HT1080 (cell line): Measurements from ENCODE around the gene PRIMPOL. TPM values are rescaled to one million over a fixed set of nuclear protein-coding genes. Genes with fewer than 3 reads are reported as not detected.
"Not testable (repeated sequence)": the region's sequence is repeated elsewhere in the genome, so short reads cannot be mapped to it uniquely, and the experiment has no call there.

ENCODE experiments used
- DNase-seq: peaks from one replicate; pipeline ENCODE4 v3.0.0-alpha.2; 2015; ENCODE audit warnings: low read depth
- polyA plus RNA-seq, 2 experiments: library from polyadenylated mRNA; depleted of rRNA; stranded (reverse); fragments of >200 nt; gene quantifications; 2 replicates each; pipeline ENCODE4 v1.2.3, GENCODE V29; 2015
- total RNA-seq: library from RNA; depleted of rRNA; stranded (reverse); fragments of >200 nt; shearing (Covaris generic); gene quantifications from 2 replicates; pipeline ENCODE4 v1.2.3, GENCODE V29; 2014; rRNA removed

Gene PRIMPOL
- 23.1 and 26.1 TPM in 2 replicates for total RNA-seq
- polyA plus RNA-seq (2015; cell fraction: cytosol; rRNA removed): 27.4 and 28.7 TPM in 2 replicates
- 42.3 and 43.2 TPM in 2 replicates for polyA plus RNA-seq (2015; cell fraction: nucleus; rRNA removed)

DNA sequence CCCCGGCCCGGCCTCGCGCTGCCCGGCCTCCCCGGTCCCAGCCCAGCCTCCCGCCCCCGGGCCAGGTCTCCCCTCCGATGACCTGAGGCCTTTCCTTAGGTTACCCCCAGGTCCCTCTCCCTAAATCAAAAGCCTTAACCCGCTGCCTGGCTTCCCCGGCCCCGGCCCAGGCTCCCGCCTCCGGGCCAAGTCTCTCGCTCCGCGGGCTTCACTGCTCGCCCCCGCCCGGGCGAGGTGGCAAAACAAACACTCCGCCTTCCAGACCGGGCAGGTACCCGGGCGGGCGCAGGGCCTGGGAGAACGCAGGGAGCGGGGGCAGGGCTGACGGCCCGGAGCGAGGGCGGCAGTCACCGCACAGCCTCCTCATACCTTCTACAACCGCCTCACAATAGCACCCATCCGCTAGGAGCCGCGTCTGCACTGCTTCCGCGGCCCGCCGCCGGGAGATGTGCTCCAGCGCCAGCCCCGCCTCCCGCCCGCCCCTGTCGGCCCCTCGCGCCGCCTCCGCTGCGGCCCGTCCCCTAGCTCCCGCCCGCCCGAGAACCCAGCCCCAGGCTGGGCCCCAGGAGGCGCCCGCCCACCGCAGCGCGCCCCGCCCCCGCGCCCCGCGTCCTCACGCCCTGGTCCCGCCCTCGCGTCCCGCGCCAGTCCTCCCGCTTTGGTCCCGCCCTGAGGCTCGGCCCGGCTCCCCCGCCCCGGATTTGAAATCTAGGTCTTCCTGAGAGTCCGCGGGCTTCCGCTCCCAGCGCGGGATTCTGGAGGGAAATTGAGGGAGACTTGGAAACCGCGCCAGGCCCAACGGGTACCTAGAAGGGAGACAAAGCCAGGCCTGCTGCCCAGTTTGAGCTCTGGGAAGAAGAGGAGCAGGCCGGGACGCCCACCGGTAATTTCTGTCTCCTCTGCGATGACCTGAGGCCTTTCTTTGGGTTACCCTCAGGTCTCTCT, at the start of gene PRIMPOL, which contains the start of gene CASP3:
PRIMPOL (plus strand) TSS at position 713 of the 945 bp plus-strand sequence. CDS start 7,403 bp downstream, outside the sequence.
CASP3 (minus strand) TSS at position 422 of the 945 bp plus-strand sequence. CDS start 10,994 bp downstream, outside the sequence.
- DNase-seq: peak; percentile 89

- DNase-seq: not testable (repeated sequence)
These were observed 48.6 kb upstream of the PRIMPOL start for GRCh38 chr4:184600982-184601381.

DNA sequence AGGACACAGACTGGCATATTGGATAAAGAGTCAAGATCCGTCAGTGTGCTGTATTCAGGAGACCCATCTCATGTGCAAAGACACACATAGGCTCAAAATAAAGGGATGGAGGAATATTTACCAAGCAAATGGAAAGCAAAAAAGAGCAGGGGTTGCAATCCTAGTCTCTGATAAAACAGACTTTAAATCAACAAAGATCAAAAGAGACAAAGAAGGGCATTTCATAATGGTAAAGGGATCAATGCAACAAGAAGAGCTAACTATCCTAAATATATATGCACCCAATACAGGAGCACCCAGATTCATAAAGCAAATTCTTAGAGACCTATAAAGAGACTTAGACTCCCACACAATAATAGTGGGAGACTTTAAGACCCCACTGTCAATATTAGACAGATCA, 46.7 kb upstream of the PRIMPOL start:
- DNase-seq: not testable (repeated sequence)

DNA sequence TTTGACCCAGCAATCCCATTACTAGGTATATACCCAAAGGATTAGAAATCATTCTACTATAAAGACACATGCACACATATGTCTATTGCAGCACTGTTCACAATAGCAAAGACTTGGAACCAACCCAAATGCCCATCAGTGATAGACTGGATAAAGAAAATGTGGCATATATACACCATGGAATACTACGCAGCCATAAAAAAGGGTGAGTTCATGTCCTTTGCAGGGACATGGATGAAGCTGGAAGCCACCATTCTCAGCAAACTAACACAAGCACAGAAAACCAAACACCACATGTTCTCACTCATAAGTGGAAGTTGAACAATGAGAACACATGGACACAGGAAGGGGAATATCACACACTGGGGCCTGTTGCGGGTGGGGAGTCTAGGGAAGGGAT, 42.1 kb upstream of the PRIMPOL start:
- DNase-seq: not testable (repeated sequence)

DNA sequence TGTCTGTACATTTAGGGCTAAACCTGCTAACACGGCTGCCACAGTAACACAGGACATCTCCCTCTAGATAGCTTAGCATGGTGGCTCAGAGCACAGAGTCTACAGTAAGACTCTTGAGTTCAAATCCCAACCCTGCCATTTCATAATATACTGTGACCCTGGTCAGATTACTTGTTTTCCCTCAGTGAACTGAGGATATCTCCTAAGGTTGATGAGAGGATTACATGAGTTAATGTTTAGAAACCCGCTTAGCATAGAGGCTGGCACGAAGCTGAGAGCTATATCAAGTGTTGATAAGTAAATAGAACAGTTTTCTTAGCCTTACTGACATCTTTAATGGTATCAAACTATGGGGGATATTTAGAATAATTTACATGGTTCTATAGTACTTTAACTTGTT, 37.5 kb upstream of the PRIMPOL start:
- DNase-seq: no peak

GRCh38 chr4:184613405-184613804, 36.1 kb upstream of the PRIMPOL start:
- DNase-seq: no peak

DNA sequence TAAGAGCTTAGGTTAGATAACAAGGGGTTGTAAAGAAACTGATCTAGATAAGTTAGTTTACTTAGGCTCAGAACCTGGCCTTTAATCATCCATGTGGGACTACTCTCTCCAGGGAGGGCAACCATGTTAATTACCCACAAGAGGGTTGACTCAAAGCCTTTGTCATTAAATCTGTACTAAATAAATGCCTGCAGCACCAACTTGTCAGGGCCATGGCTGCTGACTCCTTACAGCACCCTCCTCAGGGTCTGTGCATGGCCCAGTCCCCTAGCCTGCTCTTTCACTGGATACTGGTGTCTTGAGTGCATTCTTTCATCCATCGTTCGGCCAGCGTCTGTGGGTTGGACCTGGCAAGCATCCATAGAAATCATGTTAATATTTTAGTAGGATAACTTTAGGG, 35.0 kb upstream of the PRIMPOL start:
- DNase-seq: no peak

DNA sequence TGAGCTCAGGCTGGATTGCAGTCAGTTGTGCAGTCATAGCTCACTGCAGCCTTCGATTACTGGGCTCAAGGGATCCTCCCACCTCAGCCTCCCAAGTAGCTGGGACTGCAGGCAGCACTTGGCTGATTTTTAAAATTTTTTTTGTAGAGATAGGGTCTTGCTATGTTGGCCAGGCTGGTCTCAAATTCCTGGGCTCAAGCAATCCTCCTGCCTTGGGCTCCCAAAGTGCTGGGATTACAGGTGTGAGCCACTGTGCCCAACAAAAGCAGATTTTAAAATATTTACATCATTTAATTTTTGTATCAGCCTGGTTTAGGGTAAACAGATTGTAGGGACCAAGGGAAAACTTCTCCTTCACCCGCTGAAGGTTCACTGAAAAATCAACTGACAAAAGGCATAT, 33.4 kb upstream of the PRIMPOL start:
- DNase-seq: not testable (repeated sequence)

DNA sequence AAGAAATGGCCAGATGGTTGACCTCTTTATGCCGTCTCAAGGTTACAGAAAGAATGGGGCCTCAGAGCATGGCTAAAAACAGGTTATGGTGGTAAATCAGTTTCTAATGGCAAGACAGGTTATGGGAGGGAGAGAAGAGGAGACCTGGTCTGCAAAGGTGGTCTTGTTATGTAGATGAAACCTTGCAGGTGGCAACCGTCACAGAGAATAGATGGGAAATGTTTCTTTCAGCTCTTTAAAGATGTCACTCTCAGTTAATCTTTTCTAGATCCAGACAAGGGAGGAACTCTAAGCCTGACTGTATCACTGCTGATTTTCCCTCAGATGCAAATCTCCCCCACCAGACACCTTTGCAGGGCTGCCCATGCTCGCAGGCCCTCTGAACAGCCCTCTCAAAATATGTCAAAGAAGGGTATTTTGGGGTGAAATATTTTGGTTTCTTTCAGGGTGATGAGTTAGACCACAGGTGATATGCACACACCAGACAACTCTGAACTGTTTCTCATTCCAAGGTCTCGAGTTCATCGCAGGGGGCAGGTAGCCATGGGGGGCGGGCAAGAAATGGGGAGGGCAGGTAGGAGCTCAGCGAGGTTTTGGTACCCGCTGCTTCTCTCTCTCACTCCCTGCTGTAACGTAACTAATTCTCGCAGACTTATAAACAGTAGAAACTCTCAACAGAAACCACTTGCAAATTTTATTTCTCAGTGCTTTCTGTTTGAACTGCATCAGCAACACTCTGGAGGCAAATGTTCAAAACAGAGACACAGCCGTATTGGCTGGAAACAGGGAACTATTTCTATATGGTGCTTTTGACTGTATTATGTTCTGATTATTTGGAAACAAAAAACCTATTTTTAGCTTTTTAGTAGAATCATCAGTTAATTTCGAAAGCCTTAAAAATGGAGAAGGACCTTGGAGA, 32.6 kb upstream of the PRIMPOL start:
- DNase-seq: no peak

GRCh38 chr4:184617600-184618196, 31.8 kb upstream of the PRIMPOL start:
- no peak for DNase-seq

DNA sequence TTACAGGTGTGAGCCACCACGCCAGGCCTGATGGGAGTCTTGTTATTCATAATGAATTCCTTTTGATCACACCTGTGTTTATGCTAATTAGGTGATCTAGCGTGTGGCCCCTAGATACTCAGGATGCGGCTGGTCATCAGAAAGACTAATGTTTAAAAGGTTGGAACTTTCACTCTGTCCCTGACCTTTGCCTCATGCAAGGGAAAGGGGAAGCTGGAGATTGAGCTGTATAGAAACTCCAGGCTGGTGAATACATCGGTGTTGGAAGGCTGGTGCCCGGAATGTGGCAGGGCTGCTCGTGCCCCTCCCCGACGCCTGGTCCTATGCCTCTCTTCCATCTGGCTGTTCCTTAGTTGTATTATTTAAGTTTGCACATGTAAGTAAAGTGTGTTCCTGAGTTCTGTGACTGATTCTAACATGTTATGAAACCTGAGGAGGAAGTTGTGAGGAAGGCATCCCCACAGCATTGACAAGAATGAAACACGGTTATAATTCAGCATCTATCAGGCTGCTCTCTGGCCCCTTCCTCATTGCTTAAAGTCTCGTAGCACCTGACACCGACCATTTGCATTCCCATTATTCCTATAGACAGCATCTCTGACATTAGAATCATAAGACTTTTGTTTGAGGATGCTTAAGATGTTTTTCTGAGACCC, 29.2 kb upstream of the PRIMPOL start:
- no peak for DNase-seq

DNA sequence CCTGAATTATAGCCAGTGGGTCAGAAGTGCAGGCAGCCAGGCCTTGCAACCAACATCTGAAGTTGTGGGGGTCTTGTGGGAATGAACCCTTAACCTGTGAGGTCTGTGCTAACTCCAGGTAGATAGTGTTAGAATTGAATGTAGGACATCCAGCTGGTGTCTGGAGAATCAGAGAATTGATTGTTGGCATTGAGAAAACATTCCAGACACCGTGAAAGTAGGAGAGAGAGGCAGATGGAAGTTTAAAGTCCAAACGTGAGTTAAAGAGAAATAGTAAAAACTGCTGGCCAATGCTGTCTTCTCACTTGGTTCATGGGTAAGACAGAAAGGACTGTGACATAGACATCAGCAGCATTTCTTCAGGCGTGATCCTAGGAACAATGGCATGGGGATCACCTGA, 28.0 kb upstream of the PRIMPOL start:
- no peak for DNase-seq

DNA sequence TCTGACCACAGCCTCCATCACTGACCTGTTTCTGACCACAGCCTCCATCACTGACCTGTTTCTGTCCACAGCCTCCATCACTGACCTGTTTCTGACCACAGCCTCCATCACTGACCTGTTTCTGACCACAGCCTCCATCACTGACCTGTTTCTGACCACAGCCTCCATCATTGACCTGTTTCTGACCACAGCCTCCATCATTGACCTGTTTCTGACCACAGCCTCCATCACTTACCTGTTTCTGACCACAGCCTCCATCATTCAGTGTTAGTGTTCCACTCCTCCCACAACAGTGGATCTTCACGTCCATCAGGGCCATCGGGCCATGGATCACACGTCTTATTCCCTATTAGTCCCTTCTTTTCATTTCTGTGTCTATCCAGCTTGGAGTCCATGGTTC, 25.0 kb upstream of the PRIMPOL start:
- DNase-seq: not testable (repeated sequence)

GRCh38 chr4:184624972-184625554, 24.5 kb upstream of the PRIMPOL start:
- no peak for DNase-seq

DNA sequence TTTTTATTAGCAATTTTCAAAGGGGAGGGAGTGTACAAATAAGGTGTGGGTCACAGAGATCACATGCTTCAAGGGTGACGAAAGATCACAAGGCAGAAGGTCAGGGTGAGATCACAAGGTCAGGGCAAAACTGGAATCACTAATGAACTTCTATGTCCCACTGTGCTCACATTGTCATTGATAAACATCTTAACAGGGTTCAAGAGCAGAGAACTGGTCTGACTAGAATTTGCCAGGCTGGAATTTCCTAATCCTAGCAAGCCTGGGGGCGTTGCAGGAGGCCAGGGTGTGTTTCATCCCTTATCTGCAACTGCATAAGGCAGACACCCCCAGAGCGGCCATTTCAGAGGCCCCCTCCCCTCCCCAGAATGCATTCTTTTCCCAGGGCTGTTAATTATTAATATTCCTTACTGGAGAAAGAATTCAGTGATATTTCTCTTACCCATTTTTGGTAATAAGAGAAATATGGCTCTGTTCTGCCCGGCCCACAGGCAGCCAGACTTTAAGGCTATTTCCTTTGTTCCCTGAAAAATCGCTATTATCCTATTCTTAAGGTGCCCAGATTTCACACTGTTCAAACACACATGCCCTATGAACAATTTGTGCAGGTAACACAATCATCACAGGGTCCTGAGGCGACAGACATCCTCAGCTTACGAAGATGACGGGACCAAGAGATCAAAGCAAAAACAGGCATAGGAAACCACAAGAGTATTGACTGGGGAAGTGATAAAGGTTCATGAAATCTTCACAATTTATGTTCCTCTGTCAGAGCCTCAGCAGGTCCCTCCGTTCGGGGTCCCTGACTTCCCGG, 23.5 kb upstream of the PRIMPOL start:
- not testable (repeated sequence) for DNase-seq

DNA sequence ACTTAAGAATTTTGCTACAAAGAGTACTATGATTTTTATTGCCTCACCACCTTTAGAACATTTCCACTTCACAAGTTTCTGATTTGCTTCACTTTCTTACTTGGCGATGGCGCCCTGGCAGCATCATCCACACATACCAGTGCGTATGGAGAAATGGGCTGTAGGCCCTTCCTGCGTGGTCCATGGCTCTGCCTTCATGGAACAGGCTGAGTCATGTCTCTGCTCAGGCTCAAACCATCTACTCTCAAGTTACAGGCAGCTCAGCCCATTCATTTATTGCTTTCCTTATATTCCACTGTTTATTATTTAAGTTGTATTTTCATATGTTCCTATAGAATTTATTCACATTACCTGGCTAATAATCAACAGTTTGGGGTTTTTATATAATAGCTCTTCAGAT, 21.4 kb upstream of the PRIMPOL start:
- peak; percentile 27 for DNase-seq

GRCh38 chr4:184632842-184633241, 16.7 kb upstream of the PRIMPOL start:
- DNase-seq: no peak

DNA sequence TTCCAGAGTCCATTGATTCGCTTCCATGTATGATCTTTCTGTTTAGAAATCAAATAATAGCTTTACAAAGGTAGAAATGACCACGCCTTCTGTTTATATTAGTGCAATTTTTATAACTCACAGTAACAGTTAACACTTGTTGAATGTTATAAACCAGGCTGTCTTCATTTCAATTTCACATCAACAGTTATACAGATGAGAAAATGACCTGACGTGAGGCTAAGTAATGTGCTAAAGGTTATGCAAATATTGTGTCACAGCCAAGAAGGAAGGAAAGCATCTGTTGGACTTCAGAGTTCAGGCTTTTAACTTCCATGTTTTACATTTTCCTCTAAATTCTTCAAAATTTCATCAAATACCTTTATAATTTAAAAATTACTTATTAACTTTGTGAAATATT, 14.2 kb upstream of the PRIMPOL start:
- DNase-seq: no peak

- DNase-seq: no peak
These were observed 13.4 kb upstream of the PRIMPOL start for GRCh38 chr4:184636144-184636543.
